Measurements from ENCODE around the gene MARCHF2.

Gene MARCHF2

GRCh38 chr19:8451885-8452284 is 38.8 kb downstream of the MARCHF2 start:
- no peak for DNase-seq (ENCODE audit: extremely low read depth in 1 of 2, low read depth in 1 of 2)

GRCh38 chr19:8452446-8453123 is 39.5 kb downstream of the MARCHF2 start:
- DNase-seq (ENCODE audit: extremely low read depth in 1 of 2, low read depth in 1 of 2), result no peak

GRCh38 chr19:8453616-8454015 is 40.5 kb downstream of the MARCHF2 start:
- DNase-seq (ENCODE audit: extremely low read depth in 1 of 2, low read depth in 1 of 2), result no peak

DNA sequence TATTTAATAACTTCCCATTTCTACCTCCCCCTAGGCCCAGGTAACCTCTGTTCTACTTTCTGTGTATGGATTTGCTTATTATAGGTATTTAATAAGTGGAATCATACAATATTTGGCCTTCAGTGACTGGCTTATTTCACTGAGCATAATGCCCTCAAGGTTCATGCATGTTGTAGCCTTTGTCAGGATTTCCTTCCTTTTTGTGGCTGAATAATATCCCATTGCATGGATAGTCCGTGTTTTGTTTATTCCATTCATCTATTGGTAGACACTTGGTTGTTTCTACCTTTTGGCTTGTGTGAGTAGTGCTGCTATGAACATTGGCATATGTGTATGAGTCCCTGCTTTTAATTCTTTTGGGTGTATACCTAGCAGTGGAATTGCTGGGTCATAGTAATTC is 41.1 kb downstream of the MARCHF2 start:
- no peak for DNase-seq (ENCODE audit: extremely low read depth in 1 of 2, low read depth in 1 of 2)

- DNase-seq (ENCODE audit: extremely low read depth in 1 of 2, low read depth in 1 of 2), result no peak
Observed at GRCh38 chr19:8455018-8455417, 41.9 kb downstream of the MARCHF2 start.

DNA sequence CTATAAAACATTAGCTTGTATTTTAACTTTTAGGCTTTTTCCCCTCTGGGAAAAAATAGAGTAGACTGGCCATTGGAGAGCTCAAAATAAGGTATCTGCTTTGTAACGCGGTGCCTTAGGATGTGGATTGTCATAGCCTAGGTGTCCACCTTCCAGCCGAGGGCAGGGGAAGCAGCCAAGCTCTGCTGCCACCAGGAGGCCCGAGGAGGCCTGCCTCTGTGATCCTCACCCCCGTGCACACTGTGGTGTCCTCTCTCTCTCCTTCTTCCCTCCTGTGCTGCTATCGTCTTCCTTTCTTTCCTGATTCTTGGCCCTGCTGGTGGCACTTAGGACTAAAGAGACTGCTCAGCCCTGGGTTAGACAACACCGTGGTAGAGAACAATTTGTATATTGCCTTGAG is 43.0 kb downstream of the MARCHF2 start:
- DNase-seq (ENCODE audit: extremely low read depth in 1 of 2, low read depth in 1 of 2), result no peak

- no peak for DNase-seq (ENCODE audit: extremely low read depth in 1 of 2, low read depth in 1 of 2)
Observed at GRCh38 chr19:8457209-8457608, 44.1 kb downstream of the MARCHF2 start.

- DNase-seq (ENCODE audit: extremely low read depth in 1 of 2, low read depth in 1 of 2), result no peak
Observed at GRCh38 chr19:8457827-8458226, 44.7 kb downstream of the MARCHF2 start.

GRCh38 chr19:8458380-8458779 is 45.3 kb downstream of the MARCHF2 start:
- DNase-seq (ENCODE audit: extremely low read depth in 1 of 2, low read depth in 1 of 2), result no peak

- no peak for DNase-seq (ENCODE audit: extremely low read depth in 1 of 2, low read depth in 1 of 2)
Observed at GRCh38 chr19:8459095-8459494, 46.0 kb downstream of the MARCHF2 start.

DNA sequence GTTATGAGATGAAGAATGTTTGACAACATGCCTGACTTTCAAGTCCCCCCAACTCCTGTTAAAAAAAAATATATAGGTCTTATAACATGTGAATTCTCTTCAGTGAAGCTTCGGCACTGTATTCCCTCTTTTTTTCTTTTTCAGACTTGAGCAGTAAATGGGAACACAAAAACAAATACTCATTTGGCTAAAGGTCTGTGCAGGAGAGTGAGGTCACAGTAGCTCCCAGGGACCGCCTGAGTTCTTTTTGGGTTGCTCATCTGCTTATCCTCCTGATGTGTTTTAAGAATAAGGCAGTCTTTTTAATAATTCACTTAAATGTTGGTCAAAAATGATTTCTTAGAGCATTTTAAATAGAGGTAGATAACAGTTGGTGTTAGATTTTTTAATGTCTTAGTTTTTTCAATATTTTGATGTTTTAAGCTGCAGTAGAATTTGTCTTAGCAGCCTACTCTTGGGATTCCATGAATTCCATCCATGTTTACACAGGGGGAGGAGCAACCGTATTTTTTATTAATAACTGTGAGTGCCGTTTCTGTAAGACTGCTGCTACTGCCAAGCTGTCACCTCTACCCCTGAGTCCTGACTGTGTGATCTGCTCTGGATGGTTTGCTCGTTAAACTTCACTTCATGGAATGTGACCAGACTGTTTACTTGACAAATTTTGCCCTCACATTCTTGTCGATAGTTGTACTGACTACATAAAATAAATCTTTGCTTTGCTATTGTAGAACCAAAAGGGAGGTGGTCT is 46.6 kb downstream of the MARCHF2 start:
- no peak for DNase-seq (ENCODE audit: extremely low read depth in 1 of 2, low read depth in 1 of 2)

GRCh38 chr19:8460516-8461298 is 47.6 kb downstream of the MARCHF2 start:
- DNase-seq (ENCODE audit: extremely low read depth in 1 of 2, low read depth in 1 of 2), result no peak

DNA sequence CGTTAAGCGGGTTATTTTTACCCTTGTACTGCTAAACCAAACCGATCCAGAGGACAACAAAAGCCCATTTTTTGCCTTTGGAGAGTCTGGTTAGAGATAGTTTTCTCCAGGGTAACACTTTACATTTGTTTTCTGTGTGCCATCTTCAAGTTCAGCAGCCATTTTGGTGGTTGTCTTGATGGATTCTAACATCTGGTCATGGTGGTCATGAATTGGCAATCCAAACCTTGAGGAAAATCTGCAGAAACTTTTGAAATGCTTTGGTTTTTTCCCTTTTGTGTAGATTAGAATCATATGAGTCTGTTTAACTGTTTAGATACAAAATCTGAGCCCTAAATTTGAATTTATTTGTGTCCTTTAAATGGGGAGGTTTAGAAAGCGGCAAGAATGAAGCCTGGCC is 48.3 kb downstream of the MARCHF2 start:
- no peak for DNase-seq (ENCODE audit: extremely low read depth in 1 of 2, low read depth in 1 of 2)

DNA sequence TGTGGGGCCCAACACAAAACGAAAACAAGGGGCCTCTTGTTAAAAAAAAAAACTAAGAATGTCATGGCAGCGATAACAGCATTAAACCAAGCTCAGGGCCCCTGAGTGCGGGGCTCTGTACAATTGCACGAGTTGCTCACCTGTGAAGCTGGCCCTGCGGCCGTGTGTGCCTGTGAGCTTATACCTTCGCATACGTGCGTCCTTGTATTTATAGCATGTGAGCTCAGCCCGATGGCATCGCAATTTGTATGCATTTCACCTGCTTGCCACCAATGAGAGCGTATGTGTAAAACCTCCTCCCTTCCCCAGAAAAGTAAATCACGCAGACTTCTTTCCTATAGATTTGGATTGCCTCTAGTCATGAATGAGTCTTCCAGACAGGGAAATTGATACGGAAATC is 48.8 kb downstream of the MARCHF2 start:
- no peak for DNase-seq (ENCODE audit: extremely low read depth in 1 of 2, low read depth in 1 of 2)

GRCh38 chr19:8462571-8462970 is 49.5 kb downstream of the MARCHF2 start:
- no peak for DNase-seq (ENCODE audit: extremely low read depth in 1 of 2, low read depth in 1 of 2)

- no peak for DNase-seq (ENCODE audit: extremely low read depth in 1 of 2, low read depth in 1 of 2)
Observed at GRCh38 chr19:8463365-8463764, 50.3 kb downstream of the MARCHF2 start.

DNA sequence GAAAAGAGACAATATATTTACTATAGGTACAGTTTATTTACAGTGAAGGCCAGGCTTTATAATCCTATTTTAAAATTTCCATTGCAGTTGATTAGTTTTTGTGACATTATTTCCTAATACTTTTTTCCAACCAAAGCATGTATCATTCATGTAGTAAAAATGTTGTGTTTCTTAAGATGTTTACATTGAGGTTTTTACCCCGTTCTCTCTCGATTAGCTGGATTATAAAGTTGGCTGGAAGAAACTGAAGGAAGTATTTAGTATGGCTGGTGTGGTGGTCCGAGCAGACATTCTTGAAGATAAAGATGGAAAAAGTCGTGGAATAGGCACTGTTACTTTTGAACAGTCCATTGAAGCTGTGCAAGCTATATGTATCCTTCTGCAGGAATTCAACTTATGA is 52.9 kb downstream of the MARCHF2 start:
- DNase-seq (ENCODE audit: extremely low read depth in 1 of 2, low read depth in 1 of 2), result no peak

- no peak for DNase-seq (ENCODE audit: extremely low read depth in 1 of 2, low read depth in 1 of 2)
Observed at GRCh38 chr19:8468124-8468523, 55.0 kb downstream of the MARCHF2 start.

GRCh38 chr19:8468761-8469373 is 55.8 kb downstream of the MARCHF2 start:
- no peak for DNase-seq (ENCODE audit: extremely low read depth in 1 of 2, low read depth in 1 of 2)

DNA sequence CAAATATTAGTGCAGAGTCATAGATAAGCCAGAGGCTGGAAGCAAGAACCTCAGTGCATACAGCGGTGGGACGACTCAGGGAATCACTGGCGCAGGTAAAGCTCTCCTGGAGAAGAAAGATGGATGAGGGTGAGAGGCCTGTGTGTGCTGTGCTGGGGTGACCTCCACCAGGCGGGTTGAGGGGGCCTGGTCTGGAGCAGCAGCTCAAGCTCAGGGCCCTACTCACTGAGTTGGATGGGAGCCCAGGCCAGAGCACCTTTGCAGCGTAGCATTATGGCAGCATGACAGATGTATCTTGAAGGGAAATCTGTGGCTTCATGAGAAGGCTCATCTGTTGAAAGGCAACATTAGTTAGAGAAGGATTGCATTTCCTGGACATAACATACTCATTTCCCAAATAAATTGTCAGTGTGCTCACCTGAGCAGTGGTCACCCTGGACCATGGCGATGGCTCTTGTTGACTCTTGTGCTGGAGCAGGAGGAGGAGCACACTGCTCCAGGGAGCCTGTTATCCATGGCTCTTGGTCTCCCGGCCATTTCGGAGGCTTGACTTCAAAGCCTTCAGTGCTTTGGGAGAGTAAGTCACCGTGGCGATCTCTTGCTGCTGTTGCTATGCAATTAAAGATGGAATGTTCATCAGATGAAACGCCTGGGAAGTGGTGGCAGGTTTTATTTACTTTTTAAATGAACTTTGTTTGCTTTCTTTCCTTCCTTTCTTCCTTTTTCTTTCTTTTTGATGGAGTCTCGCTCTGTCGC is 56.7 kb downstream of the MARCHF2 start:
- DNase-seq (ENCODE audit: extremely low read depth in 1 of 2, low read depth in 1 of 2), result no peak
